HL-60/S4 treated with retinoic acid at 250 ng/mL for 4 days and 3 days (cell line): ENCODE results near the gene ARHGAP9.
"Not testable (repeated sequence)": the region's sequence is repeated elsewhere in the genome, so short reads cannot be mapped to it uniquely, and the experiment has no call there.

Experiments
- in situ Hi-C: fragments of 300-500 bp; cut with MboI; formaldehyde crosslinking; loops from 2 replicates; pipeline ENCODE4 v1.7.0; 2022; ENCODE audit warnings: low sequenced_read_pairs

Gene ARHGAP9

GRCh38 chr12:57441393-57441792 is 38.3 kb downstream of the ARHGAP9 start:
- in situ Hi-C loops, result not testable (repeated sequence)

DNA sequence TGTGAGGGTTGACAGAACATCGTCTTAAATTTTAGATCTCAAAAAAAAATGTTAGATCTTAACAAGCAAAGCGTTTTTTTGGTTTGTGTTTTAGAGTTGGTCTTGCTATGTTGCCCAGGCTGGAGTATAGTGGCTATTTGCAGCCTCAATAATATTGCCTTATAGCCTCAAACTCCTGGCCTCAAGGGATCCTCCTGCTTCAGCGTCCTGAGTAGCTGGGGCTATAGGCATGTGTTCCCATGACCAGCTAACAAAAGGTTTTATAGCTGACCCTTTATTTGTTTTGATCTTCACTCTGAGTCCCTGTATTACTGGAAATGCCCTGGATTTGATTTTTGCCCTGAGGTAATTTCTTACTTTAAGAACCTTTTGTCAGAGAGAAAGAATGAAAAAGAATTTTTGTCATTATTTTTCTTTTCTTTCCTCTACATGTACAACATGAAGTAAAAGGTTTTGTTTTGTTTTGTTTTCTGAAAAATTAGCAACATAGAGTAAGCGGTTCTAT is 39.9 kb downstream of the ARHGAP9 start:
- in situ Hi-C loops, result no loop called here

GRCh38 chr12:57438400-57438799 is 41.3 kb downstream of the ARHGAP9 start:
- in situ Hi-C loops, result no loop called here

- in situ Hi-C loops, result no loop called here
These were observed 44.4 kb downstream of the ARHGAP9 start for GRCh38 chr12:57435293-57435692.

DNA sequence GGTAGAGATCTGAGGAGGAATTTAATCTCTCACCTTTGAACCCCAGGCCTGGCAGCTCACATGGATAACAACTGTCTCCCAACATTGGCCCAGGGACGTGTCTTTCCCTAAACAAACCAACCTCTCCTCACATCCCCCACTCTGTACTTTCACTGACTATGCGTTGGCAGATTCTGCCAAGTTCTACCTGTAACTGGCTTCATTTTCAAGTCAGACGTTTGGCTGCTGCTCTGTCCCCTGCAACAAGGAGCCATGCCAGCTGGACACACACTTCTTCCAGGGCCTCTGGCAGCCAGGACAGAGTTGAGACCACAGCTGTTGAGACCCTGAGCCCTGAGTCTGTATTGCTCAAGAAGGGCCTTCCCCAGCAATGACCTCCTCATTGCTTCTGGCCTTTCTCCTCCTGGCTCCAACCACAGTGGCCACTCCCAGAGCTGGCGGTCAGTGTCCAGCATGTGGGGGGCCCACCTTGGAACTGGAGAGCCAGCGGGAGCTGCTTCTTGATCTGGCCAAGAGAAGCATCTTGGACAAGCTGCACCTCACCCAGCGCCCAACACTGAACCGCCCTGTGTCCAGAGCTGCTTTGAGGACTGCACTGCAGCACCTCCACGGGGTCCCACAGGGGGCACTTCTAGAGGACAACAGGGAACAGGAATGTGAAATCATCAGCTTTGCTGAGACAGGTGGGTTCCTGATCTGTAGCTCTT is 45.0 kb downstream of the ARHGAP9 start, which contains the start of gene INHBC:
TSS of gene INHBC (plus strand) at position 268 of the 707 bp plus-strand sequence. CDS start at position 371, 103 bp downstream.
- in situ Hi-C loops, result no loop called here

GRCh38 chr12:57433370-57433769 is 46.3 kb downstream of the ARHGAP9 start:
- in situ Hi-C loops, result no loop called here

DNA sequence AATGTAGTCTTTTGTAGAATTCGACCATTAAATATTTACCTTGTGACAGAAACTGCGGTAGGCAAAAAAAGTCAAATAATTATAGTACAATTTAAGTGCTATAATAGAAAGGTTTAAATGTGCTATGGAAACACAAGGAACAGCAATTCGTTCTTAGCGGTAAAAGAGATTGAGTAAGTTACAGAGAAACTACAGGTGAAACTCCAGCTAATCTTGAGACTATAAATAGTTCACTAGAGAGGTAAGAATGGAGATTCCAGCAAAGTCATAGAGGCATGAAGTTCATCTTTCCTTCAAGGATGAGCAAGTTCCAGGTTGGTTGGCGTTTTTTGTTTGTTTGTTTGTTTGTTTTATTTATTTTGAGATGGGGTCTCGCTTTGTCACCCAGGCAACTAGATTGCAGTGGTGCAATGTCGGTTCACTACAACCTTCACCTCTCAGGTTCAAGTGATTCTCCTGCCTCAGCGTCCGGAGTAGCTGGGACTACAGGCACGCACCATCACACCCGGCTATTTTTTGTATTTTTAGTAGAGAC is 47.9 kb downstream of the ARHGAP9 start:
- in situ Hi-C loops, result no loop called here

- in situ Hi-C loops, result no loop called here
These were observed 48.6 kb downstream of the ARHGAP9 start, which contains the start of gene R3HDM2 for GRCh38 chr12:57430931-57431566. R3HDM2 (minus strand) TSS chr12:57431043; CDS start chr12:57310428, 120,615 bp downstream.

- in situ Hi-C loops, result no loop called here
These were observed 49.3 kb downstream of the ARHGAP9 start for GRCh38 chr12:57430112-57430930.

DNA sequence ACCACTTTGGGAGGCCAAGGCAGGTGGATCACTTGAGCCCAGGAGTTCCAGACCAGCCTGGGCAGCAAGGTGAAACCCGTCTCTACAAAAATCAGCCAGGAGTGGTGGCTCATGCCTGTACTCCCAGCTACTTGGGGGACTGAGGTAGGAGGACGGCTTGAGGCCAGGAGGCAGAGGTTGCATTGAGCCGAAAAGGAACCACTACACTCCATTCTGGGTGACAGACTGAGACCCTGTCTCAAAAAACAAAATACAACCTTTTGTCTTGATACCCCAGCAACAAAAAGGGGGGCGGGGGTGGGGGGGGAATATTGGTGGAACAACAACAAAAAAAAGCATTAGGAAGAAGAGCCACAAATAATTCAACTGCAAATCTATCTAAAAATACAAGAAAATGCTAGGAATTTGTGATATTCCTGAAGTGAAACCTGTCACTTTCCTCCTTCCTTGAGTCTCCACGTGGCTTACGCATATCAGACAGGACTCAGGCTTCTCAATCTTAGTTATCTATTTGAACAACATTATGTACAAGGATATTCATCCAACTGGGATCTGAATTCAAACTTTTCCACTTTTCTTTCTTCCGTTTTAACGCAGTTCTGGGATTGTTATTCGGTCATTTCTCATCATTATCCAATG is 50.1 kb downstream of the ARHGAP9 start:
- in situ Hi-C loops, result no loop called here

GRCh38 chr12:57428965-57429364 is 50.7 kb downstream of the ARHGAP9 start:
- in situ Hi-C loops, result no loop called here

DNA sequence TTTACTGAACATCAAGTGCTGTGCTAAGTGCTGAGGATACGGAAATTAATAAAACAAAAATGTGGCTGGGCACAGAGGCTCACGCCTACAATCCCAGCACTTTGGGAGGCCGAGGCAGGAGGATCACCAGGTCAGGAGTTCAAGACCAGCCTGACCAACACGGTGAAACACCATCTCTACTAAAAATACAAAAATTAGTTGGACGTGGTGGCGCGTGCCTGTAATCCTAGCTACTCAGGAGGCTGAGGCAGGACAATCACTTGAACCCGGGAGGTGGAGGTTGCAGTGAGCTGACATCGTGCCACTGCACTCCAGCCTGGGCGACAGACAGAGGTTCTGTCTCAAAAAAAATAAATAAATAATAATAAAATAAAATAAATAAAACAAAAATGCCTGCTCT is 52.7 kb downstream of the ARHGAP9 start:
- in situ Hi-C loops, result not testable (repeated sequence)
